ENCODE results near the gene NOP56.
"Not testable (repeated sequence)": the region's sequence is repeated elsewhere in the genome, so short reads cannot be mapped to it uniquely, and the experiment has no call there.

NOP56 gene

DNA sequence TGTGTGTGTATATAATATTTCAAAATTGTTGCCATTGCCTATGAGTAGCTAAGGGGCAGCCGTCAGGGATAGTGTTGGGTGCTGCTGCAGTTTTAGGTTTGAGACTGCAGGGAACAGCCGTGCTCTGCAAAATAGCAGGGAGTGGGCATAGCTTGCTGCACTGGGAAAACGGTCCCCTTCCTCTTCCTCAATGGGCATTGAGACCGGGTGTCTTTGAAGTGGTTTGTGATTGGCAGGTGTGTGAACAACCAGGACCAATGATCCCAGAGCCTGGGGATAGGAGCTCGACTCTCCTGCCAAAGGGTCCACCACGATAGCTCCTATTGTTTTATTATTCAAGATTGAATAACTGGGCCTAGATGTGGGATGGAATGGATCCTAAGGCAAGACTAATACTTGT, 35.1 kb downstream of the NOP56 start:
- no peak for DNase-seq (ENCODE audit: low read depth)

DNA sequence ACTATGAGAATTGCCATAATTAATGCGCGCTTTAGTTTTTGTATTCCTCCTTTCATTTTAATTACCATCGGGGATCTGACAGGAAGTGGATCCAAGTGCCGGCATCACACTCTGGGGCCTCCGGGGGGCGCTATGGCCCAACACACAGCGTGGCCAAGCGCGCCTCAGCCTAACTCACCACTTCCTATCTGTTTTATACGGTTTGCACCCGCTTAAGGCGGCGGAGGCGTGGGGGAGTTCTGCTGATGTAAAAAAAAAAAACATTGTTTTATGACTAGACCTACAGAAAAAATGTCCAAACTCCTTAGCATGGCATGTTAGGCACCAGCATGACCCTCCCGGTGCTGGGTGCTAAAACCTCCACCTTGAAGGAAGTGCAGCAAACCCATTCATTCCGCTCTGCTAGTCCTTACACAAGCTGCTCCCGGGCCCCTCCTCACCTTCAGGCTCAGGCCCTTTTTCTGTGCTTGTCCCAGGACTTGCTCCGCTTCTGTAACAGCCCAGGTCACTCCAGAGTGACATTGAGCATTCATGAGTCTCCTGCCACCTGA, 35.7 kb downstream of the NOP56 start:
- no peak for DNase-seq (ENCODE audit: low read depth)

DNA sequence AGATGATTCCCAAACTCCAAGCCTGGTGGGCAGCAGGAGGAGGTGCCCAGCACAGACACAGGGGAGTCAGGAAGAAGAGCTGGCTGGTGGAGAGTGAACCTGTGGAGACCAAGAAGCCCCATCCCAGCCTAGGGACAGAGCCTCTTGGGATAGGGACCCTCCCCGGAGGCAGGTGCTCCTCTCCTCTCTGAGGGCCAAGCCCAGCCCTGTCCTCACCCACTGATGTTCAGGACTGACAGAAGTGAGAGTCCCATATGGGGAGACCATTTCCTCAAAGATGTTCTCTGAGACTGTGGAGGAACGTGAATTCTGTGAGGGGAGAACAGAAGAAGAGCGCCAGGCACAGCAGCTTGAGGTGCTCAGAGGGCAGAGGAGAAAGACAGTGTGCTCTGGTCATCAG, 37.8 kb downstream of the NOP56 start:
- DNase-seq (ENCODE audit: low read depth) = no peak

DNA sequence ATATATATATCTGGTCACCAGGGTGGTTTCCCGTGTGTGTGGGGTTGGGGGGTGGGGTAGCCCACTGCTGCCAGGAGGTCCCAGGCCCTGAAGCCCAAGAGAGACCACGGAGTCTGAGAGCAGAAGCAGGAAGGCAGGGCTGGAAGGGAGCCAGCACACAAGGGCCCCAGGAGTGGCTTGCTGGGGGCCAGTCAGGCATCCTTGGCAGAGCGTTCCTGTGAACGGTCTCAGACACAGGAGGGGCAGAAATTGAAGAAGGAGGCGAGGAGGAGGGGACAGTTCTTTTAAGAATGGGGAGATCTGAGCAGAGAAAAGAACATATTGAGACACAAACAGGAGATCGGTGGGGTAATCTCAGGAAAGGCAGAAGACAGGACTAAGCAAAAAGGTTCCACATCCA, 38.3 kb downstream of the NOP56 start:
- no peak for DNase-seq (ENCODE audit: low read depth)

DNA sequence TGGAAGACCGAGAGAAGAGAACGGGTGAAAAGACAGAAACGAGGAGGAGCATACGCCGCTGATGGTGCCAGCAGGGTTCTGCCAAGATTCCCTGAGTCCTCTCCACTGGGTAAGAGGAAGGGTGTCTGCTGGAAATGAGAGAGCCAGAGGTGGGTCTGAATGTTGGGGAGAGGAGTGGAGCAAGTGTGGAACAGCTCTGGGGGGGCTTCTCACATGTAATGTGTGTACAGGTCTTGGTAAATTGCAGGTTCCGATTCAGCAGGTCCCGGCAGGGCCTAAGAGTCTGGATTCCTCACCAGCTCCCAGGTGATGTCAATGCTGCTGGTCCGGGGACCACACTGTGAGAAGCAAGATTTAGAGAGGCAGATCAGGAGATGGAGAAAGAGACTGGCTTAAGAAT, 38.7 kb downstream of the NOP56 start:
- DNase-seq (ENCODE audit: low read depth) = no peak

DNA sequence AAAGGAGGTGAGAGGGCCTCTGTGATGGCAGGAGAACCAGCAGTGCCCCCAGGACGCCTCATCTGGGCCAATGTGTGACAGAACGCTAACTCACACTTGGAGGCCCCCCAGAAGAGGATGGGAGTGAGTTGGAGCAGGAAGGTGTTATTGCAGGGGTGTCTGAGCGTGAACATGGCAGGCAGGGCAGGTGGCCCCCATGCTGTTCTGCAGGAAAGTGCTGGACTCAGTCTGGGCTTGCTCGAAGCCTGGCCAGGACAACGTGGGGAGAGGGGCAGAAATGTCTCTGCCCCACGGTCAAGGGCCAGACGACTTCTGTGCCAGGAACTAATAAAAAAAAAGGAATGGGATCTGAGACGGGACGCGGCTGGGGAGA, 39.2 kb downstream of the NOP56 start:
- no peak for DNase-seq (ENCODE audit: low read depth)

DNA sequence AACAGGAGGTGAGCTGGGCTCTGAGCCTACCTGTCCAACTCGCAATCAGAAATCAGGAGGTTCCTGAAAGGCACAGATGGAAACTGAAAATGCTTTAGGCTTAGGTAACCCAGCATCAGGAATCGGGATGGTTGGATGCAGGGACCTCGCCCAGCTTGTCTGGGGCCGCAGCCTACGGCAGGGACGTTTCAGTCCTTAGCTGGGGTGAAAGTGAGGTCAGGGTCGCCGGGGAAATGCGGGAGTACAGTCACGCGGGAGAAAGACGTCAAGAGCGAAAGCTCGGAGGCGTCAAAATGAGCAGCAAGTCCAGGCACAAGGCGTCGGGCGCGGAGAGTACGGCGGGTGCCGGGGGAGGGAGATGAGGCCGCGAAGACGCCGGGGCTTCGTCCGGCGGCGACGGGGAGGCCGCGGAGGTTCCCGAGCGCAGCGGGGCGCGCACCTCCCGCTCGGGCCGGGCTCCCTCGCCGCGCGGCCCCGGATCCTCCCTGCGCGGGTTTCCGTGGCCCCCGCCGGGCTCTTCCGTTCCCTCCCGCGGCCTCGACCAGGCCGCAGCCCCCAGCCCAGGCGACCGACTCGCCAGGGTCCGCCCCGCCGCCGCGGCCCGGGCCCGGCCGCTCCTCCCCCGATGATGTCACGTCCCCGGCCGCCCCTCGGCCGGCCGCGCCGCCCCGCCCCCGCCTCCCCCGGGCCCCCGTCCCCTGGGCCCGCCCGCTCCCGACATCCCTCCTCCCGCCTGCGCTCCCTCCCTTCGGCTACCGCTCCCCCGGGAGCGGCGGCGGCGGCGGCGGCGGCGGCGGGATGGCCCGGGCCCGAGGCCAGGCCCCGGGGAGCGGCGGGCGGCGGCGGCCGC, 39.8 kb downstream of the NOP56 start, which contains the start of gene EBF4:
Gene EBF4 (plus strand): TSS at position 745 of the 850 bp plus-strand sequence. CDS start 866 bp downstream, outside the sequence.
- no peak for DNase-seq (ENCODE audit: low read depth)

DNA sequence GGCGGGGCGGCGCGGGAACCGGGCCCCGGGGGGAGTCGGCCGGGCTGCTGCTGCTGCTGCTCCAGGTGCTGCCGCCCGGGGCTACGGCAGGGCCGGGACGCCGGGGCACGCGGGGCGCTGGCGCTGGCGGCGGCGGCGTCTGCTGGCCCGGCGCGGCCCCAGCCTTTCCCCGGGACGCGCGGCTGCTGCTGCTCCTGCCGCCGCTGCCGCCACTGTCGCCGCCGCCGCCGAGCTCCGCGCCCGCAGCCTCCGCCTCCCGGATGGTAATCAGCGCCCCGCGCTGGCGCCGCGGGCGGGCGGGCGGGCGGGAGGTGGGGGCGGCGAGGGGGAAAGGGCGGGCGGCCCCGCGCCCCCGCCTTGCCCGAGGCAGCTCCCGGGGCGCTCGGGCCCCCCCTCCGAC, 40.5 kb downstream of the NOP56 start:
- DNase-seq (ENCODE audit: low read depth) = no peak

DNA sequence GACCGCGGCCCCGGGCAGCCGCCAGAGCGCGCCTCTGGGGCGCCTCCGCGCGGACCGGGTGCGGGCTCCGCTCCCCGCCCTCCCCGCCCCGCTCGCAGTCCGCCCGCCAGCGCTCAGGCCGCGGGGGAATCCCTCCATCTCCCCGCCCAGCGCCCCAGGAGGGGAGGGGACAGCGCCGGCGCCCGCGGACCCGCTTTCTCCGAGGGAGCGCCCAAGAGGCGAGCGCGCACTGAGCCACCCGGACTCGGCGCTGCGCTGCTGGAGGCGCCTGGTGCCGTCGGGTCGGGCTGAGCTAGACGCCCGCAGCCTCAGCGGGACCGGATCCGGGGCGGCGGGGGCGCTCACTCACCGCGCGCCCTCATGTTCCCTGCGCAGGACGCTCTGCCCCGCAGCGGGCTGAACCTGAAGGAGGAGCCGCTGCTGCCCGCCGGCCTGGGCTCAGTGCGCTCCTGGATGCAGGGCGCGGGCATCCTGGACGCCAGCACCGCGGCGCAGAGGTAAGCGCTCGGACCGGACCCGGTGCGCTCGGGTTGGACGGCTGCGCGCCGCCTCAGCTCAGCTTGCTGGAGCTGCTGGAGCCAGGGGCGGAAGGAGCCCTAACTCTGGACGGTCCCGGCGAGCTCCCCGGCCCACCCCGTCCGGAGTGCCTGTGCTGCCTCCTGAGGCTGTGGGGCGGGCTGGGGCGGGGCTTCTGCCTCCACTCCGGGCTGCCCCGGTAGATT, 41.0 kb downstream of the NOP56 start:
- no peak for DNase-seq (ENCODE audit: low read depth)

DNA sequence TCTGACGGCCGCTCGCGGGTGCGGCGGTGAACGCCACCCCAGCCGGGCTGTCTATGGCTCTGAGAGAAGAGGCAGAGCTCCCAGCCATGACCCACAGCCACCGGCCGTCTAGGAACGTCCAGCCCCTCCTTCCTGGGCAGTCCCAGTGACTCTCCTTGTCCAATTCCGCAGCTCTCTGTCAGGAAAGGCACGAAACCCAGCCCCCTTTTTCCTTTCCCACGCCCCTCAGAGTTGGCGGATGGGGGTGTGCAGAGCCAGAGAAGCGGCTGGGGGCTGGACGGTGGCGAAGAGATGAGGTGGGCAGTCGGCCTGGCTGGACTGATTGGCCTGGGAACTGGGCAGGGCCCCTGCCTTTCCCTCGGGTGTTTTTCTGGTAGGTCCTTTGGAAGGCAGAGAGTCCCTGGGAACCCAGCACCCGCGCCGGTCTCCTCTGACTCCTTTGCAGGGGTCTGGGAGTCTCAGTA, 41.6 kb downstream of the NOP56 start:
- no peak for DNase-seq (ENCODE audit: low read depth)

DNA sequence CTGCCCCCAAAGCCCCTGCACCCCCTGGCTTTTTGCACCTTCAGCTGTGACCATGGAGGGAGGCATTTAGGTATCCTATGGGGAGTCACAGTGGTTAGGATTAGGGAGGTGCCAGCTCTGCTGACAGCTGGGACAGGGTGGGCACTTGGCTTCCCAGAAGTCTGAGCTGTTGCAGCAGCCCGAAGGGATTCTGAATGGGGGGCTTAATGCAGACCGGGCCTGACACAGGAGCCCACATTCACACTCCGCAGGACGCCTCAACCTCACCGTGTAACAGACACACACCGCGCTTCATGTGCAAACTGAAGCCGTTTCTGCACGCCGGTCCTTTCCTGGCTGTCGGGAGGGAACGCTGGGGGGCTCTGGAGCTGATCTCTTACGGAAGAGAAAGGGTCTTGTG, 42.1 kb downstream of the NOP56 start:
- DNase-seq (ENCODE audit: low read depth) = no peak

DNA sequence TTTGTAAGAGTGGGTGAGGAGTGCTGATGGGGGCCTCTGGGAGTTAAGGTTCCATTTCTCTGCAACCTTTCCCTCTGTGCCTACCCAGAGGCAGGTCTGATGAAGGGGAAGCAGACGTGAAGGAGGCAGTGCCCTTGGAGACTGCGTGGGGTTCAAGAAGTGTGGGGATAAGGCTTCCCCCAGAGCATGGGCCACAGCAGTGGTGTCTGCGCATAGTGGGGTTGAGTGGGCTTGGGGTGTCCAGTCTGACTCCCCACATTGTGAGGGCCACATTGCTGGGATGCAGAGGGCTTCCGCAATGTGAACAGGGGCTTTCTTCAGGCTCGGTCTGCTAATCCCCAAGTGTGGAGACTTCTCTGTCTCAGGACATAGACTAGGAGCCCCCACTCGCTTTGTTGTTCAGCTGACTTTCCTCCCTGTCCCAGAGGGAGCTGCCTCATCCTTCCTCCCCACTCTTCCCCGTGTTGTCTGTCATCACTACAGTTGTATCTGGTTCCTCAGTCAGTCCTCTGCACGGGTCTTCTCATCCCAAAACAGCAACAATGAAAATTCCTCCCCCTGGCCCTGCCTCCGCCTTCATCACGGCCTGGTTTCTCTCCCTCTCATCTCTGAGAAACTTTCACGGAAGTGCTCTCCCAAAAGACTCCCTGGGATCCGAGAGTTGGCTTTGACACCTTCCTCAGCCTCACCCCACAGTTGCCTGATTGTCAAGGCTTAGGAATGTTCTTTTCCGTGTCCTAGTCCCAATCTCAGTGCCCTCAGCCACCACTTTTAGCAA, 43.0 kb downstream of the NOP56 start:
- DNase-seq (ENCODE audit: low read depth) = no peak

DNA sequence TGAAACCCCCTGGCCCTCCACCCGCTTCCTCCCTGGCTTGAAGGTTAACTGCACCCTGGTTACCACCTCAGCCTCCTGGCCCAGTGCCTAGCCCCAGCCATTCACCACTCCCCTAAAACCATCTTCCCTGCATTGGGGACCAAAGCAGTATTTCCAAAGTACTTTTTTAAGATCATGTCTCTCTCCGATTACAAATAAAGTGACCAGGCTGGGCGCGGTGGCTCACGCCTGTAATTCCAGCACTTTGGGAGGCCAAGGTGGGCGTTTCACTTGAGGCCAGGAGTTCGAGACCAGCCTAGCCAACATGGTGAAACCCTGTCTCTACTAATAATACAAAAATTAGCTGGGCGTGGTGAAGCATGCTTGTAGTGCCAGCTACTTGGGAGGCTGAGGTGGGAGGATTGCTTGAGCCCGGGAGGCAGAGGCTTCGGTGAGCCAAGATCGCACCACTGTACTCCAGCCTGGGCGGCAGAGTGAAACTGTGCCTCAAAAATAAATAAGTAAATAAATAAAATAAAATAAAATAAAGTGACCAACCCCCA, 43.6 kb downstream of the NOP56 start:
- DNase-seq (ENCODE audit: low read depth) = not testable (repeated sequence)

DNA sequence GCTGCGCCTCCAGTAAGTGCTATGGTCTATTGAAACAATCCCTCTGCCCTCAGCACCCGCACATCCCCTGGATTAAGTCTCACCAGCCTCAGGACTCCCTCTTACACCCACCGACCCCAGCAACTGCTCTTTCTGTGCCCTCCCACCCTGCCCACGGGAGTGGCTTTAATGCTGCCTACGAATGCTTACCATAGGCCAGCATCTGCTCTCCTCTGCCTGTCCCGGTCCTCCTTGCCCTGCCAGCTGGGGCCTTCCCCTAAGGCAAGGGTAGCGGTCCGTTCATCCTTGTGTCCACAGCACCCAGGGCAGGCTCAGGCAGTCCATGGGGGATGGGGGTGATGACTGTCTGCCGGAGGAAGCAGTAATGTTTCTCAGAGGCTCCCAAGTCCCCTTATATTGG, 44.2 kb downstream of the NOP56 start:
- no peak for DNase-seq (ENCODE audit: low read depth)

DNA sequence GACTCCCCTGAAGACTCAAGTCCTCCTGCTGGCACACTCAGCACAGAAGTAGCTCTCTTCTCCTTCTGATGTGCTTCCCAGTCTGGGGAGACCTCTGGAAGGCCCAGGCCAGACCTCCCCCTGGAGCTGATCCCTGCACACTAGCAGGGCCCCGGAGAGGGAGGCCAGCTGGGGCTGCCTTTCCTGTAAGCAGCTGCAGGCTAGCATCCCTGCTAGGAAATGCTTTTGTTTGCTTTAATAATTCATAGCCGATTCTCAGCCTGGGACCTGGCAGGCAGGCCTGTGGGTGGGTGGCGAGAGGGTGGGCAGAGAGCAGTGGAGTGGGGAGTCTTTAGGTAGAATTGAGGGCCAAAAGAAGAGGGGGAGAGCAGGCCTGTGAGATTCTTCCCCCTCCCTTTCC, 45.3 kb downstream of the NOP56 start:
- DNase-seq (ENCODE audit: low read depth) = no peak

DNA sequence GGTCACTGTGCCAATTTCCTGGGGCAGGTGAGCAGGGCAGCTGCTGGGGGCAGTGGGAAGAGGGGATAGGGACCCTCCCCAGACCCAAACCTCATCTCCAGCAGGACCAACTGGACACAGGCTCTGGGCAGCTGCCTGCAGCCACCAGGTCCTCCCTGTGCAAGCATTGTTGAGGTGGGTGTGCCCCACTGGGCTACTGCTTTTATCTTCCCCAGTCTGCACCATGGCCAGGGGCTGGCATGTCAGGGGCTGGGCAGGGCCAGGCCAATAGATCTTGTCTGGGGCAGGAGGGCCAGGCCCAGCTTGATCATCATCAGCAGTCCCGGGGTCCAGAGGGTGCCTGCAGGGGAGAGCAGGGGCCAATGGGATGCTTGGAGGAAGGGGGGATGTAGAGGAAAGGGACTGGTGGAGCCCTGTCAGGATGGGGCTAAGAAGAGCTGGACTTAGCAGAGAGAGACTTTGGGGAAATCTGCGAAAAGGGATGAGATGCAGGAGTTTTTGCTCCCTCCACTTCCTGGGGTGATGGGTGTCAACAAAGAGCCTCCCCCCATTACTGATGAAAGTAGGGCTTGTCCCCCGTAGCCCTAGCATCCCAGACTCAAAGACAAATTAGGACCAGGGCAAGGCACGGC, 45.9 kb downstream of the NOP56 start:
- no peak for DNase-seq (ENCODE audit: low read depth)

DNA sequence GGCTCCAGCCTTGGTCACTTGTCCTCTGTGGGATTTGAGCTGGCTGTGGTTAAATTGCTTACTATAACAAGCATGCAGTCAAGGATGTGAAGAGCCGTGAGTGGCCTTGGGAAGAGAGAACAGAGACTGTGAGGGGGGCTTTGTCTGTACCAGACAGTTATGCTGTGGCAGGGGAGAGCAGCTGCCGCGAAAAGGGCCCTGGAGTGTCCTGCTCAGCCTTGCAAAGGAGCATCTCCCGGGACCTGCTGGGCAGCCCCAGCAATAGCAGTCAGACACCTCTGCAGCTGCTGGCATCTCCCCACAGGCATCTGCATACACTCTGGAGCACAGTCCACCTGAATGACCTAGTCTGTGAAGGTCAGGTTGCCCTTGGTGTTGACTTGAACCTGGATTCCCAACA, 46.5 kb downstream of the NOP56 start:
- no peak for DNase-seq (ENCODE audit: low read depth)

DNA sequence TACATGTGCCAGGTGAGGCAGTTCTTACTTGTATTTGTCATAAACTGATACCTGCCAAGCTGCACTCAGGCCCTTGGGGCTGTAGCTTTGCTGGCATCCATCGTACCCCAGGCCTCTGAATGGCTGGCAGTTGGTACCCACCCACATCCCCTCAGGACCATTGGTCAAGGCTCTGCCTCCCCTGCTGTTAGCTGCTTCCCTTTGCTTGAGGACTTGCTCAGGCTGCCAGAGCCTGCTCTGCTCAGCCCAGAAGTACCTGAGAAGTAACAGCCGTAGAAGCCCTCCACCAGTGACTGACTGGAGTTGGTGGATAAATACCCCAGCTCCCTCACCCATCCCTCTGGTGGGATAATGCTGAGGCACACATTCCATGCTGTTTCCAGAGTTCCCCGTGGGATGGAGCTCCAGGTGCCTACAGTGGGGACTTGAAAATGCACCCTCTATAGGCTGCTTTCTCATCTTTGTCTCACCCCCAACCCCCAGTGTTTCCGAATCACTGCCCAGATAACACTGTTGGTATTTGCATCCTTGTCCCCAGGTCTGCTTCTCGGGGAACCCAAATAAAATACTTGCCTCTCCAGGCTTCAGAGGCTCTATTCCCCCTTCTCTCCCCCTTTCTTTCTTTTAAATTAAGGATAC, 47.5 kb downstream of the NOP56 start:
- no peak for DNase-seq (ENCODE audit: low read depth)

DNA sequence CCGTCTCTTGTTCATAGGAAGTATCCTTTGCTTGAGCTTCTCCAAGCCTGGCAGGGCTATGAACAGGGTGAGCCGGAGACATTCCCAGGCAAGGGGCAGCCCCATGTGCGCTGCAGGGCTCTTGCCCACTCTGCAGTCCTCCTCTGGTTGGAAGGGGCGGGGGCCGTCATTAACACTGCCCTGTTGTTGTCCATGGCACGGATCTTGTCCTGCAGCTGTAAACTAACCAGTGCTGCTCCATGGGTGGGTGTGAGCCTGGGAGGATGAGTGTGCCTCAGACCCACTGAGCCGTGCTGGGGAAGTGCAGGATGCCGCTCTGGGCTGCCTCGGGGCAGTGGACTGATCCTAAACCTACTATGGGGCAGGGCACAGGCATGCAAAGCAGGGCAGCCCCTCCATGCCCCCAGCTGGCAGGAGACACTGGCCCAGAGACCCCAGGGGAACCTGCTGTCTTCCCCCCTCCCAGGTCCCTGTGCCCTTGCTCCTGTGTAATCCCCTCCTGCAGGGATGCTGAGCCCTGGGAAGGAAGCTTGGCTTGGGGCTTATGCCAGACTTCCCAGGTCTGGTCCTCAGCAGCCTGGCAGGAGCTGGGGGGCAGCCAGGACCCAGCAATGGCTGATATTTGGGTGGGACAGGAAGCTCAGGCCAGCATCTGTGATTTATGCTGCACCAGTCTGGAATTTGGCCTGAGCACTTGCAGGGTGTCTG, 48.6 kb downstream of the NOP56 start:
- no peak for DNase-seq (ENCODE audit: low read depth)

DNA sequence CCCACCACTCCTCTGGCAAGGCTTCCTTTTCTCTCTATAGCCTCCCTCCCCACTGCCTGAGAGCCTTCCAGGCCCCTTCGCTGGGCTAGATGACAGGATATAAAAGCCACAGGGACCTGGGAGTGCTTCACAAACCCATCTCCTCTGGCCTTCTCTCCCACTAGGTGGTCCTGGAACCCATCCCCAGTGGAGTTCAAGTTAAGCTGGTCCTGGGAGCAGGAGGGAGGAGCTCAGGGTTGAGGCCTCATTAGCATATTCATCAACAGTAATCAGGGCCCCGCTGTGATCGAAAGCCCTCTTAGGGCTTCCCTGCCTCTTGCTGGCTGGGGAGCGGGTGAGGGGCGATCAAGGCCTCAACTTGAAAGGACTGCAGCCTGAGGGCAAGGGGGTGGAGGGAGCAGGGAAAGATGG, 49.2 kb downstream of the NOP56 start:
- DNase-seq (ENCODE audit: low read depth) = no peak

Measured in stimulated activated CD8-positive, alpha-beta memory T cell treated with anti-CD3 and anti-CD28 coated beads, Interleukin-15, amount 100 ng/mL, for 24 hours (primary cell).